Umbilical cord (tissue), 2 donors: ENCODE results near the gene ROBO1. TPM values are rescaled to one million over a fixed set of nuclear protein-coding genes. Genes with fewer than 3 reads are reported as not detected.
A peak's percentile ranks its signal among the peaks of the same experiment; 100 is the strongest.
"Not testable (repeated sequence)": the region's sequence is repeated elsewhere in the genome, so short reads cannot be mapped to it uniquely, and the experiment has no call there.

ENCODE experiments used
- DNase-seq: peaks from one replicate; pipeline ENCODE4 v3.0.0-alpha.2; 2015; ENCODE audit warnings: low spot score
- total RNA-seq: library from RNA; depleted of rRNA; stranded (reverse); fragments of >200 nt; gene quantifications from one replicate; pipeline ENCODE4 v1.2.3, GENCODE V29; 2014; ENCODE audit warnings: low replicate concordance; ENCODE audit not compliant: insufficient read depth

Gene ROBO1
- total RNA-seq, 1 donor from 2014 or later = 27.9 TPM

- DNase-seq = no peak
Observed at GRCh38 chr3:79249701-79250100, 518.1 kb downstream of the ROBO1 start.

DNA sequence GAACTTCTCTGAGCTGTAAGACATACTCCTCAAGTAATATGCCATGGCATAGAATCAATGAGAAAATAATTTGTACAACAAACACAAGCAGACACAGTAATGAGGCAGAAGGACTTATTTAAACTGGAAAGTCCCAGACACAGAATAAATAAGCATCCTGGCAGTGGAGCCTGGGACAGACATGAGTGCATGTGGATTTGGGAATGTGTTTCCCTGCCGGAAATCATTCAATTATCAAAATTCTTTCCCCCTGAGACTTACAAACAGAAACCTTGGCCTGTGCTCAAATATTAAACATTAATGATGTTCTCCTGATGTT lies 520.1 kb downstream of the ROBO1 start:
- DNase-seq = peak; percentile 21

GRCh38 chr3:79246875-79247724 lies 520.7 kb downstream of the ROBO1 start:
- no peak for DNase-seq

DNA sequence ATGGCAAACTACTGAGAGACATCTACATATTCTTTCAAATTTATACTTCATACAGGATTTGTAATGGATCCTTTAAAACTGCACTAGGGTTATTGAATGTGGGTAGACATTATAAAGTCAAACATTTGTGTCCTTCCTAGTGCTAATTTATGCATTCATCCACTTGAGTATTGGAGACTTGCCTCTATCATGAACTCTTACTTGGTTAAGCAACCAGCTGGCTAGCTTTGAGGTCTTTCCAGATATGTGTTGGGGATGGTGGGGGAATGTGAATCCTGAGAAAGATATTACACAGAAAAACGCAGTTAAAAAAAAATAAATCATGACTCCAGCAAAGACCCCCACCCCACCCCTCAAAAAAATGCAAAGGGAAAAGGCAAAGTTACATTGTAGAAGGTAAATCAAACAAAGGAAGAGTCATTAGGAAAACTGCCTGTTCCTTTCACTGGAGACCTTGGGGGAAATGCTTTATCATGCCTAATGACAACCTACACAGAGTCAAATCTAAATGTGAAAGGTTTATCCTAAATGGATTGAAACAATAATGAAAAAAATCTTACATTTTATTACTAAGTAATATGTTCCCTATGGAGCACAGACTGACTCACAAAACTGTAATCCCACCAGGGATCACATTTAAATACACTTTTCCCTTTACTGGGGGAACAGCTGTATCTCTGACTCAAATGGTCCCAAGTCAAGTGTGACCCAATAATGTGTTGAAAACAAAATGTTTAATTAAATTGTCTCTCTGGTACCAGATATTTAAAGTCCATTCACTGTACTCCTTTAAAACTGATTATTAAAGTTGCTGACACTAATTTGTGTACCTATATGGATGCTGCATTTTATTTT lies 522.3 kb downstream of the ROBO1 start:
- no peak for DNase-seq

DNA sequence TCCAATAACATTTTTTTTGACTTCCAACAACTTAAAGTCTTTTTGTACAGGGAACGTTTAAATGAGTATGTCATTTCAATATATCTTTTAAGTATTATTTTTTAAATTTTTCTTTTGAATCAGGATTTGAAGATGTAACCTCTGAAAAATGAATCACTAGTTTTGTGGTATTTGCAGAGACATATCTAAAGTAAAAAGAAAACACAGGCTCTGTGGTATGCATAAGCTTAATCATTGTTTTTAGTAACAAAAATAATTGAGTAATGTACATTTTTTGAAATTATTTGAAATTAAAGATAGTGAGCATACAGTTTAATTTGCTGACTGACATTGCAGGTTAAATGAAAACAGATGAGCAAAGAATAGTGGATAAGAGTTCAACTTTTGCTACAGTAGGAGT lies 531.3 kb downstream of the ROBO1 start:
- no peak for DNase-seq

DNA sequence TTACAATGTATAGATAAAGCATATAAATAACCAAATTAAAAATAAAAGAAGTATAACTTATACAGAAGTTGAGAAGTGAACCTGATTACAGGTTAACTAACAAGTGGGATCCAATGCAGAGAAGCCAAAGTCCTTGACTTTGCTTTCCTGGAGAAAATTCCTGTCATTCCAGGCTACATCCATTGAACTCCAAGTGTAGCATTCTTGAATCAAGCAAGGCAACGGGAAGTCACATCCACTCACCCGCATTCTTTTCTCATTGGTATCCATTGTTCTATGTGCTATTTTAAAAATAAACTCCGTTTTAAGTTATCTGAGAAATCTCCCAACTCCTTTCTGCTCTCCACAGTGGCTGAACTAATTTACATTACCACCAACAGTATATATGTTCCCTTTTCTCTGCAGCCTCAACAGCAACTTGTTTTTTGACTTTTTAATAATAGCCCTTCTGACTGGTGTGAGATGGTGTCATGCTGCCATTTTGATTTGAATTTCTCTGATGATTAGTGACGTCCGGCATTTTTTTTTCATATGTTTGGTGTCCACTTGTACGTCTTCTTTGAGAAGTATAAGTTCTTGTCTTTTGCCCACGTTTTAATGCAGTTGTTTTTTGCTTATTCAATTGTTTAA lies 534.3 kb downstream of the ROBO1 start:
- no peak for DNase-seq

DNA sequence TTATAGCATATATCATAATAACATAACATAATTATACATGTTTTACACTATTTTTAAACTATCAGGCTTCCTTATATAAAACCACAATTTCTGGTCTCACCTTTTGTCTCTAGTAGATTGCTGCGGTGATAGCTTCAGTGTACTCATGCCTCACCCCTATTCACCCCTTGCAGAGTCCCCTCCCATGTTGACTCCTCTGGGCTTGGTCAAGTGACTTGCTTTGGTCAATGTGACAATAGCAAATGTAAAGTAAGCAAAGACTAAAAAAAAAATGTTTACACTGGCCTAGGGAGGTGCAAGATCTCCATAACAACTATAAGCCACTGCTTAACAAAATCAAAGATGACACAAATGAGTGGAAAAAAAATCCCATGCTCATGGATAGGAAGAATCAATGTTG lies 537.5 kb downstream of the ROBO1 start:
- no peak for DNase-seq

DNA sequence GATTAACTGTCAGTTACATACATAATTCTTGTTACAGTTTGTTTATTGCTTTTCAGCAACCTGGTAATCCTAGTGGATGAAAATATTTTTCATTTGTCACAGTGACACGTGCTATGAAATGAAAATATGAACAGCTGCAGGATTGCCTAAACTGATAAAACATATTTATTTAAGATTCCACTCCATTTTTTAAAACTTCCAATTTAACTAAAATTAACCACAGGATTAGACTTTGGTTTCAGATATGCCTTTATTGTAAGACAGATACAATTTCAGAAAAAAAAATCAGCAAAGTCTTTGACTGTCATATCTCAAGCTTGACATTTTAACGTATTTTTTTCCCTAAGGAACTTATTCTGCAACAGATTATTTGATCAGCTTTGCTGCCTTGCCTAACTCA lies 550.7 kb downstream of the ROBO1 start:
- DNase-seq = no peak

DNA sequence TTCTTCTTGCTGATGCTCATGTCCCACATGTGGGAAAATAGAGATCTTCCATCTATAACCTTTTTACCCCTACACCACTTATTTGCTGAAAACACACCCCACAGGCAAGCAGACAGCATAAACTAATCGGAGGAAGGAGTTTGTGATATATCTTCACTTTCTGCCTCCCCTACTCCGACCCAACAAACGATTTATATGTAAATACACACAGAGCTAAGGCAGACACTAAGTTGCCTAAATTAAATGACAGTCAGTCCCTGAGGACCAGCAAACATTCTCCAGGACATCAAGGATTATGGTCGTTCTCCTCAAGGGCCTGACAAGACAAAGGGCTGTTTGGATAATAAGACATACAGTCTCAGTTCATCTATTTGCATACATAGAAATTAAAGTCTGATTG lies 552.5 kb downstream of the ROBO1 start:
- DNase-seq = no peak

GRCh38 chr3:79211586-79212359 lies 556.0 kb downstream of the ROBO1 start:
- DNase-seq = no peak

- DNase-seq = no peak
Observed at GRCh38 chr3:79204351-79204750, 563.4 kb downstream of the ROBO1 start.

GRCh38 chr3:79203144-79203519 lies 564.7 kb downstream of the ROBO1 start:
- no peak for DNase-seq

DNA sequence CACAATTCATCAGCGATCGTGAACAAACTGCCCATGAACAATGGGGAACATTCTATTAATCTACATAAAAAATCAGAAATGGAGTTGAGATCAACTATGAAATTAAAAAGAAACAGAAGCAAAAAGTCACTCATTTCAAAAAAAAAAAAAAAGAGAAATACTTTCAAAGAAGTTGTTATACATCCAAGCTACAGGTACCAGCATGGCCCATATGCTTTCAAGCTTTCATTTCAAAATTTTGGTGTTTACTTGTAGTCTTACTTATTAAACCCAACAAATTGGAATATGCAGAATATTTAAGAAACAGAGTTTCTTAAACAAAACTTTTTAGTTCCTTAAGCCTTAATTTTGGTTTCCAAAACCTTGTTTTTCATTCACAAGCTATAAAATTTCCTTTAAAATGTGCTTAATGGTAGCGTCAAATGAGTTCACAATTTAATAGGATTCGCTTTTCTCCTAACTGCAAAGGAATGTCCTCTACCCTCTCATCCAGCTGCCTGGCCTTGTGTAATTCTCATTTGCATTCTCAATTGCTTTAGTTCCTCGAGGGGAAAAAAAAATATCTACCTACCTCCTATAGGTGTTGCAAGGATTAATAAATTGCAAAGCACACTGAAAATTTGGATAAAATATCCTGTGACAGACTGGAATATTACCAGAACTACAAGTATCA lies 565.2 kb downstream of the ROBO1 start:
- no peak for DNase-seq

DNA sequence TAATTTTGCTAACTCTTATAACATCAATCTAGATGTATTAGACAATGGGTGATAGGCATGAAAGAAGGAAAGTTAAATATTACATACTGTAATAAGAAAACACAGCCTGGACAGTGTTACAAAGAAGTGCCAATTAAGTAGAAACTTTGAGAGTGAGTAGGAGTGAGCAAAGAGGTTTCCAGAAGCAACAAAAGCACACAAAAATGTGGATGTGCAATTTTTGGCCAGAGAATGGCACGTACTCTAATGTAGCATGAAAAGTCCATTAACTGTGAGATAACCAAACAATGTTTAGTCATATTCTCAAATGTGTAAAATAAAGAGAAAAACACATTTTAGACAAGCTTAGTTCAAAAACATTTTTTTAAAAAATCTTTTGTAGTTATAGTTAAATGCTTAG lies 567.3 kb downstream of the ROBO1 start:
- no peak for DNase-seq

GRCh38 chr3:79199966-79200365 lies 567.8 kb downstream of the ROBO1 start:
- DNase-seq = no peak

DNA sequence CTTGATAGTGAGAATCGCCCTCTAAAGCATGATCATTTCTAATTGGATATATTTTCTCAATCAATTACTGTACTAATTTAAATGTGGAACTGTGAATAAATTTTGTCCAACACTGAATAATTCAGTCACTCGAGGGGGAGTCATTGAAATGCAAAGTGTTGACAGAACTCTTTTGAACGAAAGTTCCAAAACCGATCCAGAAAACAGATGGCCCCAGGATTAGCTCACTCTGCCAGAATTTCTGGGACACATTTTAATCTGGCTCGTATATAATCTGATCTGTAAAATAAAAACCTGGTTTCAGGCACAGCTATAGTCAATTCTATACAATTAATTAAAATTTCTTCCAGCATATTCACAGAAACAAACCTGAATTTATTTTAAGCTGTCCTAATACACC lies 580.4 kb downstream of the ROBO1 start:
- DNase-seq = no peak

GRCh38 chr3:79184251-79184650 lies 583.5 kb downstream of the ROBO1 start:
- DNase-seq = peak; percentile 18

GRCh38 chr3:79183496-79183895 lies 584.3 kb downstream of the ROBO1 start:
- DNase-seq = no peak

DNA sequence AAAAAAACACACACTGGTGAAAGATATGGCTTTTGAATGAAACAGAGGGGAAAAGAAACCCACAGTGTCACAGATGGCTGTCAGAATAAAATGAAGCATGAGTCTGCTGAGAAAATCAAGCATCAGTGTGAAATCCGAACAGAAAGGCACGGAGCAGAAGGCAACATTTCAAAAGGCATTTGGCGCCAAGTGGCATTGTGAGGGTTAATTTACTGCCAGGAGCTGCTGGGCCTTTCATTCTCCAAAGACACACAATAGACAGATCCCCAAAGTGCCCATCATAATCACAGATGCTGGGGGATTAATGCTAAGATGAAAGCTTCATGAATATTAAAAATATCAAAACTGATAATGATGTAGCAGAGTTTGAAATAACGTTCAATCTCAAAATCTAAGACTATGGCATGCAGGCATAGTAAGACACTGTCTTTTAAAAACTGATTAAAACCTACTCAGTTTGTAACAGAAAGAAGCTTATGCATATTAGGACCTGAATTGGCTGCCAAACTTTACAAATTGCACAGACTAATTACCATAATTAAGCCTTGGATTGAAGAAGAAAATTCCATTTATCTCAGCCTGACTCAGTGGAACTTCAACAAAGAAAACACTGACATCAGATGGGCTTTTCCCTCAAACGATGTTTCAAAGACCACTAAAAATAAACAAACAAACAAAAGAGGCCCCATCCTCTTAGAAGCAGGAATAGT lies 589.2 kb downstream of the ROBO1 start:
- DNase-seq = no peak

GRCh38 chr3:79175870-79176269 lies 591.9 kb downstream of the ROBO1 start:
- no peak for DNase-seq

DNA sequence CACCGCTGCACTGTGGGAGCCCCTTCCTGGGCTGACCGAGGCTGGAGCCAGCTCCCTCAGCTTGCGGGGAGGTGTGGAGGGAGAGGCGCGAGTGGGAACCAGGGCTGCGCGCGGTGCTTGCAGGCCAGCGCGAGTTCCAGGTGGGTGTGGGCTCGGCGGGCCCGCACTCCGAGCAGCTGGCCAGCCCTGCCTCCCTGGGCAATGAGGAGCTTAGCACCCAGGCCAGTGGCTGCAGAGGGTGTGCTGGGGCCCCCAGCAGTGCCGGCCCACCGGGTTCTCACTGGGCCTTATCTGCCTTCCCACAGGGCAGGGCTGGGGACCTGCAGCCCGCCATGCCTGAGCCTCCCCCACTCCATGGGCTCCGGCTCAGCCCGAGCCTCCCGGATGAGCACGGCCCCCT lies 594.5 kb downstream of the ROBO1 start:
- DNase-seq = not testable (repeated sequence)
